ENCODE results near the gene TRIM74.
"Not testable (repeated sequence)": the region's sequence is repeated elsewhere in the genome, so short reads cannot be mapped to it uniquely, and the experiment has no call there.

Gene TRIM74

GRCh38 chr7:72968980-72969516 lies at the start of gene TRIM74:
Gene TRIM74, minus strand, starts transcription at chr7:72969466. Its CDS starts 3,309 bp downstream, at chr7:72966157.
- not testable (repeated sequence) for DNase-seq (ENCODE audit: low spot score)

GRCh38 chr7:73006491-73006890 lies 37.2 kb upstream of the TRIM74 start:
- not testable (repeated sequence) for DNase-seq (ENCODE audit: low spot score)

- not testable (repeated sequence) for DNase-seq (ENCODE audit: low spot score)
Observed at GRCh38 chr7:73005693-73006447, 36.6 kb upstream of the TRIM74 start.

- DNase-seq (ENCODE audit: low spot score), result not testable (repeated sequence)
Observed at GRCh38 chr7:73005356-73005692, 36.1 kb upstream of the TRIM74 start.

- not testable (repeated sequence) for DNase-seq (ENCODE audit: low spot score)
Observed at GRCh38 chr7:72997887-72998468, 28.7 kb upstream of the TRIM74 start.

- not testable (repeated sequence) for DNase-seq (ENCODE audit: low spot score)
Observed at GRCh38 chr7:72997447-72997846, 28.2 kb upstream of the TRIM74 start.

- not testable (repeated sequence) for DNase-seq (ENCODE audit: low spot score)
Observed at GRCh38 chr7:72995484-72995883, 26.2 kb upstream of the TRIM74 start.

- DNase-seq (ENCODE audit: low spot score), result not testable (repeated sequence)
Observed at GRCh38 chr7:72990146-72990913, 21.1 kb upstream of the TRIM74 start.

- DNase-seq (ENCODE audit: low spot score), result not testable (repeated sequence)
Observed at GRCh38 chr7:72982084-72982483, 12.8 kb upstream of the TRIM74 start.

GRCh38 chr7:72980382-72980781 lies 11.1 kb upstream of the TRIM74 start:
- not testable (repeated sequence) for DNase-seq (ENCODE audit: low spot score)

GRCh38 chr7:72976434-72976833 lies 7.2 kb upstream of the TRIM74 start:
- DNase-seq (ENCODE audit: low spot score), result not testable (repeated sequence)

GRCh38 chr7:72975656-72976286 lies 6.5 kb upstream of the TRIM74 start:
- not testable (repeated sequence) for DNase-seq (ENCODE audit: low spot score)

GRCh38 chr7:72974781-72975180 lies 5.5 kb upstream of the TRIM74 start:
- DNase-seq (ENCODE audit: low spot score), result not testable (repeated sequence)

GRCh38 chr7:72971505-72971904 lies 2.2 kb upstream of the TRIM74 start:
- DNase-seq (ENCODE audit: low spot score), result not testable (repeated sequence)

GRCh38 chr7:72969688-72970087 lies 422 bp upstream of the TRIM74 start:
- DNase-seq (ENCODE audit: low spot score), result not testable (repeated sequence)

- not testable (repeated sequence) for DNase-seq (ENCODE audit: low spot score)
Observed at GRCh38 chr7:72966892-72967291, 2.4 kb downstream of the TRIM74 start.

- DNase-seq (ENCODE audit: low spot score), result not testable (repeated sequence)
Observed at GRCh38 chr7:72965186-72965975, 3.9 kb downstream of the TRIM74 start.

- not testable (repeated sequence) for DNase-seq (ENCODE audit: low spot score)
Observed at GRCh38 chr7:72963056-72963455, 6.2 kb downstream of the TRIM74 start.

GRCh38 chr7:72961346-72961650 lies 8.0 kb downstream of the TRIM74 start:
- DNase-seq (ENCODE audit: low spot score), result not testable (repeated sequence)

GRCh38 chr7:72960626-72961345 lies 8.5 kb downstream of the TRIM74 start:
- DNase-seq (ENCODE audit: low spot score), result not testable (repeated sequence)

GRCh38 chr7:72960029-72960428 lies 9.2 kb downstream of the TRIM74 start:
- not testable (repeated sequence) for DNase-seq (ENCODE audit: low spot score)

Measured in iPS-NIHi11 (cell line).